Measurements from ENCODE around the gene CEACAM20. TPM values are rescaled to one million over a fixed set of nuclear protein-coding genes. Genes with fewer than 3 reads are reported as not detected.

Gene CEACAM20
- total RNA-seq, 1 experiment from 2014 or later, result 0.28 TPM

- no peaks in the 10 kb centered on the region for H3K9me3 Mint-ChIP-seq (ENCODE audit: low read depth, unreplicated experiment)
- H3K27me3 Mint-ChIP-seq (ENCODE audit: unreplicated experiment), result peaks cover 18% of the 10 kb centered on the region
- H3K36me3 Mint-ChIP-seq (ENCODE audit: insufficient read depth, unreplicated experiment), result no peaks in the 10 kb centered on the region
- intact Hi-C loops (cut with micrococcal nuclease; ENCODE audit: unreplicated experiment), result no loop called here
- peaks cover 9% of the 10 kb centered on the region for H3K4me1 Mint-ChIP-seq (ENCODE audit: low read depth, unreplicated experiment)
- no peak for TF ChIP-seq CTCF (IDR thresholded peaks at IDR 0.05; ENCODE audit: unreplicated experiment)
- BruUV-seq (replicated peaks), result no TSS peak
- CTCF ChIA-PET, result interaction anchor here (0.7 to 1.1 kb wide), 2 partner anchors 22 to 585 kb away, joined by 3 read pairs; no protein-coding TSS in a partner anchor
- no peak for DNase-seq
- no peak overlapping the region for H3K27ac Mint-ChIP-seq (ENCODE audit: unreplicated experiment)
- no peak overlapping the region for H3K4me3 Mint-ChIP-seq (ENCODE audit: low read depth, unreplicated experiment)
These were observed 19.3 kb upstream of the CEACAM20 start for GRCh38 chr19:44548736-44549135.

GRCh38 chr19:44544031-44544430 lies 14.6 kb upstream of the CEACAM20 start:
- intact Hi-C loops (cut with micrococcal nuclease; ENCODE audit: unreplicated experiment), result no loop called here
- no peak for DNase-seq
- TF ChIP-seq CTCF (IDR thresholded peaks at IDR 0.05; ENCODE audit: unreplicated experiment), result no peak
- Mint-ChIP-seq H3K27me3 (ENCODE audit: unreplicated experiment) (peaks cover 46% of the 10 kb centered on the region), H3K4me3 (ENCODE audit: low read depth, unreplicated experiment) (no peak overlapping the region), H3K4me1 (ENCODE audit: low read depth, unreplicated experiment) (no peaks in the 10 kb centered on the region), H3K27ac (ENCODE audit: unreplicated experiment) (no peak overlapping the region), H3K9me3 (ENCODE audit: low read depth, unreplicated experiment) (no peaks in the 10 kb centered on the region), H3K36me3 (ENCODE audit: insufficient read depth, unreplicated experiment) (no peaks in the 10 kb centered on the region)
- BruUV-seq (replicated peaks), result no TSS peak
- CTCF ChIA-PET, result interaction anchor here (0.5 kb wide), 1 partner anchor 302 kb away, joined by 5 read pairs; no protein-coding TSS in a partner anchor

- TF ChIP-seq CTCF (IDR thresholded peaks at IDR 0.05; ENCODE audit: unreplicated experiment), result no peak
- no TSS peak for BruUV-seq (replicated peaks)
- no peak for DNase-seq
- intact Hi-C loops (cut with micrococcal nuclease; ENCODE audit: unreplicated experiment), result no loop called here
- peaks cover 52% of the 10 kb centered on the region for H3K27me3 Mint-ChIP-seq (ENCODE audit: unreplicated experiment)
- no peak overlapping the region for H3K4me3 Mint-ChIP-seq (ENCODE audit: low read depth, unreplicated experiment)
- H3K27ac Mint-ChIP-seq (ENCODE audit: unreplicated experiment), result no peak overlapping the region
- H3K9me3 Mint-ChIP-seq (ENCODE audit: low read depth, unreplicated experiment), result no peaks in the 10 kb centered on the region
- CTCF ChIA-PET, result no interaction called here
- H3K36me3 Mint-ChIP-seq (ENCODE audit: insufficient read depth, unreplicated experiment), result no peaks in the 10 kb centered on the region
- H3K4me1 Mint-ChIP-seq (ENCODE audit: low read depth, unreplicated experiment), result no peaks in the 10 kb centered on the region
These were observed 13.2 kb upstream of the CEACAM20 start for GRCh38 chr19:44542671-44543070.

GRCh38 chr19:44540736-44541135 lies 11.3 kb upstream of the CEACAM20 start:
- no peaks in the 10 kb centered on the region for H3K9me3 Mint-ChIP-seq (ENCODE audit: low read depth, unreplicated experiment)
- CTCF ChIA-PET, result interaction anchor here (0.5 kb wide), 1 partner anchor 329 kb away, joined by 3 read pairs; no protein-coding TSS in a partner anchor
- intact Hi-C loops (cut with micrococcal nuclease; ENCODE audit: unreplicated experiment), result no loop called here
- no peak overlapping the region for H3K4me3 Mint-ChIP-seq (ENCODE audit: low read depth, unreplicated experiment)
- DNase-seq, result no peak
- peaks cover 72% of the 10 kb centered on the region for H3K27me3 Mint-ChIP-seq (ENCODE audit: unreplicated experiment)
- H3K27ac Mint-ChIP-seq (ENCODE audit: unreplicated experiment), result no peak overlapping the region
- BruUV-seq (replicated peaks), result no TSS peak
- TF ChIP-seq CTCF (IDR thresholded peaks at IDR 0.05; ENCODE audit: unreplicated experiment), result no peak
- H3K4me1 Mint-ChIP-seq (ENCODE audit: low read depth, unreplicated experiment), result no peaks in the 10 kb centered on the region
- H3K36me3 Mint-ChIP-seq (ENCODE audit: insufficient read depth, unreplicated experiment), result no peaks in the 10 kb centered on the region

Data from Calu3 (cell line).